ENCODE data around the gene CLDN6.

The CLDN6 gene

GRCh38 chr16:2983706-2984136, 34.3 kb downstream of the CLDN6 start:
- TF ChIP-seq, protein P1, sequence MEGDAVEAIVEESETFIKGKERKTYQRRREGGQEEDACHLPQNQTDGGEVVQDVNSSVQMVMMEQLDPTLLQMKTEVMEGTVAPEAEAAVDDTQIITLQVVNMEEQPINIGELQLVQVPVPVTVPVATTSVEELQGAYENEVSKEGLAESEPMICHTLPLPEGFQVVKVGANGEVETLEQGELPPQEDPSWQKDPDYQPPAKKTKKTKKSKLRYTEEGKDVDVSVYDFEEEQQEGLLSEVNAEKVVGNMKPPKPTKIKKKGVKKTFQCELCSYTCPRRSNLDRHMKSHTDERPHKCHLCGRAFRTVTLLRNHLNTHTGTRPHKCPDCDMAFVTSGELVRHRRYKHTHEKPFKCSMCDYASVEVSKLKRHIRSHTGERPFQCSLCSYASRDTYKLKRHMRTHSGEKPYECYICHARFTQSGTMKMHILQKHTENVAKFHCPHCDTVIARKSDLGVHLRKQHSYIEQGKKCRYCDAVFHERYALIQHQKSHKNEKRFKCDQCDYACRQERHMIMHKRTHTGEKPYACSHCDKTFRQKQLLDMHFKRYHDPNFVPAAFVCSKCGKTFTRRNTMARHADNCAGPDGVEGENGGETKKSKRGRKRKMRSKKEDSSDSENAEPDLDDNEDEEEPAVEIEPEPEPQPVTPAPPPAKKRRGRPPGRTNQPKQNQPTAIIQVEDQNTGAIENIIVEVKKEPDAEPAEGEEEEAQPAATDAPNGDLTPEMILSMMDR (IDR thresholded peaks at IDR 0.05; ENCODE audit: low read depth, low read length) = peak; percentile 76
- peak overlapping the region; percentile 37 for H3K4me3 ChIP-seq (ENCODE audit: low read depth, low read length)

GRCh38 chr16:2982402-2982801, 35.6 kb downstream of the CLDN6 start:
- TF ChIP-seq, protein P1 (IDR thresholded peaks at IDR 0.05; ENCODE audit: low read depth, low read length) = no peak
- H3K4me3 ChIP-seq (ENCODE audit: low read depth, low read length) = no peak overlapping the region

DNA sequence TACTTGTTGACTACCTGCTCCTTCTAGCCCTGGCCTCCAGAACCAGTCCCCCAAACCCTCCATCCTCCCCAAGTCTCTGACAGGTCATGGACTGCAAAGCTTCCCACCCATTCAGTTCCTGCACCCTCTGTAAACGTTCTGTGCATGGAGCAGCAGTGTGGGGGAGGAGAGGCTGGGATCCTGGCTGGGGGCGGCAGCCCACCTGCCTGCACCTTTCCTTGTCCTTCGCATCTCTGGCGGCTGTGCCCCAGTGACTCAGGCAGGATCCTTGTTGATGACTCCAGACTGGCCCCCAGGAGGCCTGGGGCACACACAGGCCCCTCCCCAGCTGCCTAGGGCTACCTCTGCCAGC, 36.1 kb downstream of the CLDN6 start:
- TF ChIP-seq, protein P1 (IDR thresholded peaks at IDR 0.05; ENCODE audit: low read depth, low read length) = no peak
- H3K4me3 ChIP-seq (ENCODE audit: low read depth, low read length) = no peak overlapping the region

DNA sequence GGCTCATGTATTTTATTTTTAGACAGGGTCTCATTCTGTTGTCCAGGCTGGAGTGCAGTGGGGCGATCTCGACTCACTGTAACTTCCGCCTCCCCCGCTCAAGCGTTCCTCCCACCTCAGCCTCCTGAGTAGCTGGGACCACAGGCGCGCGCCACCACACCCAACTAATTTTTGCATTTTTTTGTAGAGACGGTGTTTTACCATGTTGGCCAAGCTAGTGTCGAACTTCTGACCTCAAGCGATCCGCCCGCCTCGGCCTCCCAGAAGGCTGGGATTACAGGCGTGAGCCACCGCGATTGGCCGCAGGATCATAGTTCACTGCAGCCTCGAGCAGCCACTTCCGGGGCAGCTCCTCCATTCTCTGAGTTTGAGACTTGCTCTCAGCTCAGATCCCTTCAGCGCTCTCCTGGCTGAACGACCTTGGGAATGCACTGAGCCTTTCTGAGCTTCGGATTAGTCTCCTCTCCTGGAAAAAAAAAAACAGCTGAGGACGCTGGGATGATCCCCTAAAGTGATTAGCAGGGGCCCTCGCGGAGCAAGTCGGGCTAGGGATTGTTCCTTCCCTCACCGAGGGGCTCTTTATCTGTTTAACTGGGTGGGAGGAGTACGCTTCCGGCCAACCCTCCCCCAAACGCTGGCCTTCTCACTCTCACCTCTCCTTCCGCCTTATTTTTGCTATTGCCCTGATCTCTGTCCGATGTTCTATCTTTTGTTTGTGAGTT, 36.6 kb downstream of the CLDN6 start:
- H3K4me3 ChIP-seq (ENCODE audit: low read depth, low read length) = peak overlapping the region; percentile 74; the same call in 1 of the 2 replicates
- TF ChIP-seq, protein P1 (IDR thresholded peaks at IDR 0.05; ENCODE audit: low read depth, low read length) = no peak

DNA sequence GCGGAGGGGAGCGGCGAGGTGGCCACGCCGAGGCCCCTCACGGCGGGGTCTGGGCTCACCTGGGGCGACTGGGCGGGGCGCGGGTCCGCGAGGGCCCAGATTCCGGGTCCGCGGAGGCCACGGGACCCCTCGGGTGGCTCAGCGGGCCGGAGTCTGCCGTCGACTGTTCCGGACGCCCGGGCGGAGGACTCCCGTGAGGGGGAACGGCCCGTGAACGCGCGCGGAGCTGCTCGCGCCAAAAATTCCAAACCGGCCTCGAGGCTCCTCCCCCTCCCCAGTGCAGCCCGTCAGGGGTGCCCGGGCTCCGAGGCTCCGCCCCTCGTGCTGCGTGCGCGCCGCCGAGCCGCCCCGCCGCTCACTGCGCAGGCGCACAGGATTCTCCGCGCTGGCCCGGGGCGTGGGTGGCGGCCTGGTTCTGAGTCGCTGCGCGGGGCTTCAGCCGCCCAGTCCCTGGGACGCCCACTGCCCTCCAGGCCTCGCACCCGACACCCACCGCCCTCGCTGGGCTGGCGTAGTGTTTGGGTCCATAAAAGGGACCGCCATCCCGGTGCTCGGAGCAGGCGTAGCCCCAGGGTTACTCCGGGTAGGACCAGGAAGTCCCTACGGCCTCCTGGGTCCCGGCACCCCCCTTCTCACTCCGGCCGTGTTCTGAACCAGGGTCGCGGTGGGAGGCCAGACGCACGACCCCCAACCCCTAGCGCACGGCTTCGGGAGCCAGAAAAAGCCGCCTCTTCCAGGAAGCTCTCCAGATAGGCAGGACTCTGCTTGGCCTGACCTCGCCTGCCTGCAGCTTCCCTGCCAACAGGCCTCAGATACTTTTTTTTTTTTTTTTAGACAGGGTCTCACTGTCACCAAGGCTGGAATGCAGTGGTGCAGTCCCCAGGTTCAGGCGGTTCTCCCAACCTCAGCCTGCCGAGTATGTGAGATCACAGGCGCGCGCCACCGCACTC, 37.5 kb downstream of the CLDN6 start, which contains the start of gene PKMYT1:
PKMYT1 (minus strand) TSS at position 220 of the 950 bp plus-strand sequence. CDS start 789 bp downstream, outside the sequence.
- TF ChIP-seq, protein P1 (IDR thresholded peaks at IDR 0.05; ENCODE audit: low read depth, low read length) = no peak
- peak within 1 kb of the TSS; percentile 74 for H3K4me3 ChIP-seq (ENCODE audit: low read depth, low read length)

DNA sequence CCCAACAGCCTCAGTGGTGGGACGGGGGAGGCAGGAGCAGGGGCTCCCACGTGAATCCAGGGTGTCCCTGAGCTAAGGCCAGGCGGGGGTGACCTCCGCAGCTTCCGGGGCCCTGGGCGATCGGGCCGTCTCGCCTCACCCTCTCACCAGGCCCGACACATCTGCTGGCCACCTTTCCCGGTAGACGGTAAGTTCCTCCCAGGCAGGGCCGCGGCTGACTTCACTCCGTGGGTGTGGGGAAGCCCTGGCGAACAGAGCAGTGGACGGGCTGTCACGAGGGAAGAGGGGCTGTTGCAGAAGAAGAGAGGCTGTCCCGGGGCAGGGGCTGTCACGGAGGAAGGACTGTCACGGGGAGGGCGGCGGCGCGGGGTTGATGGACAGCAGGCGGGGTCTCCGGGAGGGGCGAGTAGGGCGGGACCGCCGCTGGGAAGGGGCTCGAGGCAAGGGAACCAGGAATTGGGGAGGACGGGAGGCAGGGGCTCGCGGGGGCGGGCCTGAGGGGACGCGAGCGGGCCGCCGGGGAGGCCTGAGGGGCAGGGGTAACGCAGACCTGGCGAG, 38.2 kb downstream of the CLDN6 start:
- TF ChIP-seq, protein P1 (IDR thresholded peaks at IDR 0.05; ENCODE audit: low read depth, low read length) = no peak
- peak overlapping the region; percentile 74 for H3K4me3 ChIP-seq (ENCODE audit: low read depth, low read length)
